Measurements from ENCODE around the gene DUSP12. TPM values are rescaled to one million over a fixed set of nuclear protein-coding genes. Genes with fewer than 3 reads are reported as not detected.
A peak's percentile ranks its signal among the peaks of the same experiment; 100 is the strongest.

Gene DUSP12
- total RNA-seq, 2 donors from 2014 or later = 10.5 to 17.7 TPM

- H3K27me3 ChIP-seq = no peaks in the 10 kb centered on the region
- H3K9ac ChIP-seq (ENCODE audit: low read depth in 2 of 2, low read length in 2 of 2) = no peak overlapping the region
- no peak overlapping the region for H3K27ac ChIP-seq
- no peaks in the 10 kb centered on the region for H3K9me3 ChIP-seq
- TF ChIP-seq CTCF (IDR thresholded peaks at IDR 0.05) = no peak
- no peaks in the 10 kb centered on the region for H3K4me1 ChIP-seq
- intact Hi-C loops (cut with DNase I) = no loop called here
- no peak for DNase-seq
- H3K36me3 ChIP-seq = no peaks in the 10 kb centered on the region
- no peak overlapping the region for H3K4me3 ChIP-seq
These were observed 41.2 kb downstream of the DUSP12 start for GRCh38 chr1:161790587-161791317.

GRCh38 chr1:161791904-161792655 is 42.5 kb downstream of the DUSP12 start:
- no peaks in the 10 kb centered on the region for H3K4me1 ChIP-seq
- no peaks in the 10 kb centered on the region for H3K9me3 ChIP-seq
- DNase-seq = no peak
- TF ChIP-seq CTCF (IDR thresholded peaks at IDR 0.05) = no peak
- H3K27me3 ChIP-seq = no peaks in the 10 kb centered on the region
- H3K27ac ChIP-seq = no peak overlapping the region
- no peaks in the 10 kb centered on the region for H3K36me3 ChIP-seq
- H3K4me3 ChIP-seq = no peak overlapping the region
- H3K9ac ChIP-seq (ENCODE audit: low read depth in 2 of 2, low read length in 2 of 2) = no peak overlapping the region
- intact Hi-C loops (cut with DNase I) = loop anchor here (2.0 kb wide), 1 partner anchor 245 kb away; no protein-coding TSS in a partner anchor

GRCh38 chr1:161792740-161793139 is 43.2 kb downstream of the DUSP12 start:
- no peak for DNase-seq
- TF ChIP-seq CTCF (IDR thresholded peaks at IDR 0.05) = peak; percentile 39
- H3K36me3 ChIP-seq = no peaks in the 10 kb centered on the region

GRCh38 chr1:161799792-161800191 is 50.2 kb downstream of the DUSP12 start:
- intact Hi-C loops (cut with DNase I) = no loop called here

More at GRCh38 chr1:161792740-161793139, 43.2 kb downstream of the DUSP12 start:
- Histone ChIP-seq H3K27ac (no peak overlapping the region), H3K4me1 (no peaks in the 10 kb centered on the region), H3K9me3 (no peaks in the 10 kb centered on the region), H3K4me3 (no peak overlapping the region), H3K27me3 (no peaks in the 10 kb centered on the region), H3K9ac (ENCODE audit: low read depth in 2 of 2, low read length in 2 of 2) (no peak overlapping the region)
- intact Hi-C loops (cut with DNase I) = loop anchor here (2.0 kb wide), 1 partner anchor 244 kb away; no protein-coding TSS in a partner anchor

GRCh38 chr1:161801955-161802354 is 52.4 kb downstream of the DUSP12 start:
- no peak for DNase-seq
- Histone ChIP-seq H3K27me3 (no peaks in the 10 kb centered on the region), H3K27ac (no peak overlapping the region), H3K4me3 (no peak overlapping the region), H3K36me3 (no peaks in the 10 kb centered on the region), H3K9me3 (no peaks in the 10 kb centered on the region), H3K4me1 (no peaks in the 10 kb centered on the region), H3K9ac (ENCODE audit: low read depth in 2 of 2, low read length in 2 of 2) (no peak overlapping the region)
- no peak for TF ChIP-seq CTCF (IDR thresholded peaks at IDR 0.05)
- intact Hi-C loops (cut with DNase I) = no loop called here

More at GRCh38 chr1:161799792-161800191, 50.2 kb downstream of the DUSP12 start:
- H3K27ac ChIP-seq = no peak overlapping the region
- H3K9me3 ChIP-seq = no peaks in the 10 kb centered on the region
- no peak overlapping the region for H3K9ac ChIP-seq (ENCODE audit: low read depth in 2 of 2, low read length in 2 of 2)
- TF ChIP-seq CTCF (IDR thresholded peaks at IDR 0.05) = no peak
- no peaks in the 10 kb centered on the region for H3K36me3 ChIP-seq
- H3K27me3 ChIP-seq = no peaks in the 10 kb centered on the region
- H3K4me3 ChIP-seq = no peak overlapping the region
- DNase-seq = no peak
- no peaks in the 10 kb centered on the region for H3K4me1 ChIP-seq
